PC-9 (cell line): ENCODE data around the gene SUGP1. TPM values are rescaled to one million over a fixed set of nuclear protein-coding genes. Genes with fewer than 3 reads are reported as not detected.

Source experiments
- BruUV-seq: library from RNA; stranded (reverse); fragments of 400-500 nt; replicated peaks from 2 replicates; lab custom pipeline; 2021; lab: Mats Ljungman, UMichigan
- CTCF ChIA-PET: fragments of 300-600 bp; sonication (Branson Sonifier 250); formaldehyde crosslinking; loops from one replicate; lab custom pipeline; 2022; ENCODE audit warnings: antibody characterized with exemption; lab: Charles Lee
- POLR2A ChIA-PET: fragments of 300-600 bp; sonication (Branson Sonifier 250); formaldehyde crosslinking; loops from one replicate; lab custom pipeline; 2022; ENCODE audit warnings: antibody characterized with exemption; ENCODE audit not compliant: unreplicated experiment; lab: Charles Lee
- DNase-seq, 2 experiments: peaks; one replicate each; pipeline versions ENCODE4 v3.0.0 to v3.0.0-alpha.2; 2015 to 2022; ENCODE audit warnings: mixed read lengths in 1 of 2
- H2AFZ ChIP-seq: fragments of 200-600 bp; sonication (generic); 2 replicates; pipeline ENCODE4 v1.8.1; 2017; ENCODE audit warnings: antibody characterized with exemption
- H3F3A ChIP-seq: fragments of 200-600 bp; sonication (generic); 2 replicates; pipeline ENCODE4 v1.8.1; 2017; ENCODE audit warnings: antibody characterized with exemption, mild to moderate bottlenecking, low read depth; ENCODE audit not compliant: insufficient read depth
- H3K27ac ChIP-seq: fragments of 200-600 bp; sonication (generic); 2 replicates; pipeline ENCODE4 v1.6.1; 2016; ENCODE audit warnings: mixed run types
- H3K27me3 ChIP-seq: fragments of 200-600 bp; sonication (generic); 2 replicates; pipeline ENCODE4 v1.6.1; 2016; ENCODE audit warnings: low read depth, mixed run types; ENCODE audit not compliant: insufficient read depth
- H3K36me3 ChIP-seq: fragments of 200-600 bp; sonication (generic); 2 replicates; pipeline ENCODE4 v1.6.1; 2016; ENCODE audit warnings: low read depth, mixed run types
- H3K4me1 ChIP-seq: fragments of 200-600 bp; sonication (generic); replicated peaks from 2 replicates; pipeline ENCODE4 v1.6.1; 2016; ENCODE audit warnings: mixed run types; ENCODE audit not compliant: insufficient read depth
- H3K4me2 ChIP-seq: fragments of 200-600 bp; sonication (generic); 2 replicates; pipeline ENCODE4 v1.6.1; 2017; ENCODE audit warnings: mixed run types
- H3K4me3 ChIP-seq: fragments of 200-600 bp; sonication (generic); 2 replicates; pipeline ENCODE4 v1.6.1; 2016; ENCODE audit warnings: mixed run types
- H3K79me2 ChIP-seq: fragments of 200-600 bp; sonication (generic); 2 replicates; pipeline ENCODE4 v1.6.1; 2017; ENCODE audit warnings: low read depth, mixed run types
- H3K9me2 ChIP-seq: fragments of 200-600 bp; sonication (generic); 2 replicates; pipeline ENCODE4 v1.8.1; 2017; ENCODE audit warnings: mild to moderate bottlenecking; ENCODE audit not compliant: insufficient read depth
- H3K9me3 ChIP-seq: fragments of 200-600 bp; sonication (generic); 2 replicates; pipeline ENCODE4 v1.8.1; 2016; ENCODE audit warnings: low read depth; ENCODE audit not compliant: insufficient read depth
- H4K20me1 ChIP-seq: fragments of 200-600 bp; sonication (generic); 2 replicates; pipeline ENCODE4 v1.8.1; 2017; ENCODE audit not compliant: insufficient read depth
- EZH2 ChIP-seq: fragments of 200-600 bp; sonication (generic); IDR thresholded peaks from 2 replicates; pipeline ENCODE4 v1.8.0; 2017; ENCODE audit warnings: antibody characterized with exemption, low read depth
- intact Hi-C: fragments of 100-400 bp; cut with micrococcal nuclease; formaldehyde crosslinking; loops from one replicate; pipeline ENCODE4 v1.10.0; 2022; ENCODE audit not compliant: unreplicated experiment
- total RNA-seq: library from RNA; stranded (reverse); gene quantifications from 2 replicates; pipeline ENCODE4 v1.2.3, GENCODE V29; 2021
- TF ChIP-seq, protein P1 (sequence below): fragments of 200-600 bp; sonication (generic); conservative IDR thresholded peaks from 2 replicates; pipeline ENCODE4 v1.6.1; 2017; ENCODE audit warnings: mixed run types, antibody characterized with exemption, mild to moderate bottlenecking, moderate library complexity

Gene SUGP1
- total RNA-seq, 1 experiment from 2014 or later: 56.7 TPM

DNA sequence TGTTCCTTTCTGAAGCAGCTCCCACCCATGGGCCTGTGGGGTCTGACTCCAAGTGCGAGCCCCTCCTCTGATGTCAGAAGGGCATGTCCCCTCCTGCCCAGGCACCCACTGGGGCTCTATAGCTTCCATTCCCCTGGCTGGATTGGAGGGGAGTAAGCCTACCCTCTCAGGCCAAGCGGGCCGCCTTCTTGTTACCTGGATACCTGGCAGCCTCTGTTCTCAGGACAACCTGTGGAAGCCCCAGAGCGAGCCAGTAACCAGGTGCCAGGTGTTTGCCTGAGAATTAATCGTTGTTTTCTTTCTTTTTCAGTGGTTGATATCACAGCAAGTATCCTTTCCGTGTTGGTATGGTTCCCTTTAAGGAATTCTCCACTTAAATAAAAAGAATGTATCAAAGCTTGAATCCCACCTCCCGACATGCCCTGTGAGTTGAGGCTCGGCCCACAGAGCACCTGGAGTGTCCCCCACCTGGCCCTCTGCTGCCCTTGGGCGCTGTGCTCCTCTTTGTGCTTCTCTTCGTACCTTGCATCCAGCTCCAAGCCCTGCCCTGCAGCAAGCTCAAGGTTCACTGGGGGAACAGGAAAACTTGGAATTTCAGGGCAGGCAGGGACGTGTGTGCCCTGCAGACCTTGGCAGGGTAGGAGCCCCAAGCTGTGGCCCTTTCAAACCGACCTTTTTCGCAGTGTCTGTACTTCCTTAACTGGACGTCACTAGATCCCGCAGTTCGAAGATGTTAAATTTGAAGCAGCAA, 15.3 kb upstream of the SUGP1 start:
- ChIA-PET POLR2A (interaction anchor here (0.6 kb wide), 1 partner anchor 22 kb away, joined by 5 read pairs; no protein-coding TSS in a partner anchor), CTCF (no interaction called here)
- Histone ChIP-seq H3K9me2 (no peaks in the 10 kb centered on the region), H3K4me1 (no peaks in the 10 kb centered on the region), H4K20me1 (peaks cover 27% of the 10 kb centered on the region), H3K27me3 (no peaks in the 10 kb centered on the region), H3K27ac (no peak overlapping the region), H3K4me2 (no peak overlapping the region), H3F3A (no peaks in the 10 kb centered on the region), H3K9me3 (no peaks in the 10 kb centered on the region), H2AFZ (no peak overlapping the region), H3K79me2 (peaks cover 5% of the 10 kb centered on the region; the same call in 1 of the 2 replicates), H3K4me3 (no peak overlapping the region), H3K36me3 (peaks cover 17% of the 10 kb centered on the region)
- DNase-seq: no peak
- intact Hi-C loops: no loop called here
- TF ChIP-seq, protein P1, sequence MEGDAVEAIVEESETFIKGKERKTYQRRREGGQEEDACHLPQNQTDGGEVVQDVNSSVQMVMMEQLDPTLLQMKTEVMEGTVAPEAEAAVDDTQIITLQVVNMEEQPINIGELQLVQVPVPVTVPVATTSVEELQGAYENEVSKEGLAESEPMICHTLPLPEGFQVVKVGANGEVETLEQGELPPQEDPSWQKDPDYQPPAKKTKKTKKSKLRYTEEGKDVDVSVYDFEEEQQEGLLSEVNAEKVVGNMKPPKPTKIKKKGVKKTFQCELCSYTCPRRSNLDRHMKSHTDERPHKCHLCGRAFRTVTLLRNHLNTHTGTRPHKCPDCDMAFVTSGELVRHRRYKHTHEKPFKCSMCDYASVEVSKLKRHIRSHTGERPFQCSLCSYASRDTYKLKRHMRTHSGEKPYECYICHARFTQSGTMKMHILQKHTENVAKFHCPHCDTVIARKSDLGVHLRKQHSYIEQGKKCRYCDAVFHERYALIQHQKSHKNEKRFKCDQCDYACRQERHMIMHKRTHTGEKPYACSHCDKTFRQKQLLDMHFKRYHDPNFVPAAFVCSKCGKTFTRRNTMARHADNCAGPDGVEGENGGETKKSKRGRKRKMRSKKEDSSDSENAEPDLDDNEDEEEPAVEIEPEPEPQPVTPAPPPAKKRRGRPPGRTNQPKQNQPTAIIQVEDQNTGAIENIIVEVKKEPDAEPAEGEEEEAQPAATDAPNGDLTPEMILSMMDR: no peak
- TF ChIP-seq EZH2: no peak
- BruUV-seq: no TSS peak

DNA sequence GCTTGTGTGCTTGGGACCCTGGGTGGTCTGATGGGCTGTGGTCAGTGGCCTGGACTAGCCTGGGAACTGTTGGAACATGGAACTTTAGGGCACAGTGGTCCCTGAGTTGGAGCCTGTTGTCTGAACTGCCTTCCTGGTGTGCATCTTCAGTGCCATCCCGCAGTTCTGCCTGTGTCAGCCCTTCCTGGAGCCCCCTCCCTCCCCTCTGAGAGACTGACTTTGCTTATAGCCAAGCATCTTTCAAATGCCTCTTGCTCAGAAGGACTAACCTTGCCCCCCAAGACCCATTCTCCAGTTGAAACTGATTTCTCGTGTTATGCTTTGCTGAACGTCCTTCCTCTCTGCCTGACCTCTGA, 14.7 kb upstream of the SUGP1 start:
- H3K4me2 ChIP-seq: no peak overlapping the region
- ChIA-PET CTCF (no interaction called here), POLR2A (interaction anchor here (0.6 kb wide), 1 partner anchor 22 kb away, joined by 5 read pairs; no protein-coding TSS in a partner anchor)
- no peaks in the 10 kb centered on the region for H3K4me1 ChIP-seq
- intact Hi-C loops: no loop called here
- no peaks in the 10 kb centered on the region for H3F3A ChIP-seq
- no peak overlapping the region for H2AFZ ChIP-seq
- no peaks in the 10 kb centered on the region for H3K9me2 ChIP-seq
- peaks cover 5% of the 10 kb centered on the region; the same call in 1 of the 2 replicates for H3K79me2 ChIP-seq
- no peak overlapping the region for H3K4me3 ChIP-seq
- no peaks in the 10 kb centered on the region for H3K27me3 ChIP-seq
- DNase-seq: no peak
- no peak for TF ChIP-seq EZH2
- TF ChIP-seq, protein P1: no peak
- BruUV-seq: no TSS peak
- no peak overlapping the region for H3K27ac ChIP-seq
- peaks cover 31% of the 10 kb centered on the region for H4K20me1 ChIP-seq
- H3K36me3 ChIP-seq: peaks cover 20% of the 10 kb centered on the region
- no peaks in the 10 kb centered on the region for H3K9me3 ChIP-seq

DNA sequence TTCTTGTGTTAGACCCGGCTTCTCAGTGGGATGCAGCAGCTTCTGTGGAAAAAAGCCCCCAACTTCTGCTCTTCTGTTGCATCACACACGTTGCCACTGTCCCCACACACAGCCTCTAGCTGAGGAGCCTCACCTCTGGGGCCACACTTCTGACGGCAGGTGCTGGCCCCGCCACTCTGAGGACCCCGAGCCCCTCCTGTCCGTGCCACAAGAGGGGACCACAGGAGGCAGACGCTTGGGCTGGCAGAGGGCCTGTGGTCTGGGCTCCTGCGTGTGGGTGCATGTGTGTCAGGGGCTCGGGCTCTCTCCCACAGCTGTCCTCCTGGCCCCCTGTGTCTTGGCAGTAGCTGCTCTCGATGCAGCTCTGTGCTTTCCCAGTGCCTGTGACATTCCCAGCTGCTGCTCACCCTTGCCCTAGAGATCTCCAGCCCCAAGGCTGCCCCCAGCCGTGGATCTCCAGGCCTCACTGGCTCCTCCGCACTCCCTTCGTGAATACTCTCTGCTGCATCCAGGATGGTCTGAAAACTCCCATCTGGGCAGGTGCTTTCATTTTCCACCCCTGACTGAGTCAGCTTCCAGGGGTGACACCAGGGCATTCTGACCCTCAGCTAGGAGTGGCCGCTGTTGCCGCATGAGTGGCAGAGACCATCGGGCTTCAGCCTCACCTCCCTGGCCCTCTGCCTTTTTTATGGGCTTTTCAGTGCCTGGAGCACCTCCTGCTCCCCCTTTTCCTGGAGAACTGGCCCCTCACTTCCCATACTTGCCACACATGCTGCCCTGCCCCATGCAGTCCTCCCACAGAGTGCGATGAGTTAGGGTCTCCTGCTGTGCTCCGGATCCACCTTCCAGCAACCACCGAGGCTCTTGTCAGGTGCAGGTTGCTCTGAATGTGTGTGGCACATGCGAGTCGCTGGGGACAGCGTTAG, 14.0 kb upstream of the SUGP1 start:
- peaks cover 20% of the 10 kb centered on the region for H3K36me3 ChIP-seq
- H3K27ac ChIP-seq: no peak overlapping the region
- no peak overlapping the region for H3K4me2 ChIP-seq
- no TSS peak for BruUV-seq
- no peaks in the 10 kb centered on the region for H3K4me1 ChIP-seq
- no peaks in the 10 kb centered on the region for H3K9me2 ChIP-seq
- H3K4me3 ChIP-seq: no peak overlapping the region
- H3K79me2 ChIP-seq: peaks cover 8% of the 10 kb centered on the region; the same call in 1 of the 2 replicates
- H2AFZ ChIP-seq: no peak overlapping the region
- no peak for TF ChIP-seq EZH2
- TF ChIP-seq, protein P1: no peak
- H3K27me3 ChIP-seq: no peaks in the 10 kb centered on the region
- POLR2A ChIA-PET: no interaction called here
- no peaks in the 10 kb centered on the region for H3F3A ChIP-seq
- H4K20me1 ChIP-seq: peaks cover 33% of the 10 kb centered on the region
- no peak for DNase-seq
- H3K9me3 ChIP-seq: no peaks in the 10 kb centered on the region
- CTCF ChIA-PET: no interaction called here
- intact Hi-C loops: no loop called here
